ENCODE measurements around the gene TRIM67. TPM values are rescaled to one million over a fixed set of nuclear protein-coding genes. Genes with fewer than 3 reads are reported as not detected.

Gene TRIM67
- total and polyA plus RNA-seq, 2 experiments from 2014 or later: not detected

GRCh38 chr1:231213831-231214573, 52.1 kb downstream of the TRIM67 start:
- no peaks in the 10 kb centered on the region for H3K9me3 ChIP-seq (ENCODE audit: low read depth)
- H3F3A ChIP-seq (ENCODE audit: insufficient read depth): no peaks in the 10 kb centered on the region
- no peak overlapping the region for H2AFZ ChIP-seq
- H3K4me3 ChIP-seq: no peak overlapping the region
- 67 to 69% methylated on average over 19 to 22 of the region's 22 CpGs for WGBS, 2 experiments (ENCODE audit: low coverage in 1 of 2, low lambda C conversion rate in 2 of 2, missing lambda C conversion rate in 2 of 2)
- no peak overlapping the region for H3K9ac ChIP-seq
- no peaks in the 10 kb centered on the region for H4K20me1 ChIP-seq (ENCODE audit: insufficient read depth)
- H3K27ac ChIP-seq: no peak overlapping the region
- no peaks in the 10 kb centered on the region for H3K36me3 ChIP-seq (ENCODE audit: low read depth)
- H3K9me2 ChIP-seq (ENCODE audit: insufficient read depth): no peaks in the 10 kb centered on the region
- TF ChIP-seq EZH2phosphoT487 (IDR thresholded peaks at IDR 0.05; ENCODE audit: insufficient read depth, low read depth) (no peak), EZH2 (IDR thresholded peaks at IDR 0.05; ENCODE audit: insufficient read depth, poor library complexity, severe bottlenecking) (no peak)
- DNase-seq: no peak
- in situ Hi-C loops (cut with MboI): loop anchor here (25.0 kb wide), 1 partner anchor 277 kb away; no protein-coding TSS in a partner anchor
- H3K4me1 ChIP-seq (ENCODE audit: insufficient read depth): no peaks in the 10 kb centered on the region
- H3K27me3 ChIP-seq (replicated peaks; ENCODE audit: insufficient read depth): peaks cover 21% of the 10 kb centered on the region
- H3K4me2 ChIP-seq (ENCODE audit: unreplicated experiment): no peak overlapping the region
- H3K79me2 ChIP-seq (ENCODE audit: insufficient read depth): no peaks in the 10 kb centered on the region

GRCh38 chr1:231214918-231215680, 53.2 kb downstream of the TRIM67 start:
- in situ Hi-C loops (cut with MboI): loop anchor here (25.0 kb wide), 1 partner anchor 278 kb away; no protein-coding TSS in a partner anchor
- H2AFZ ChIP-seq: no peak overlapping the region

GRCh38 chr1:231215681-231216385, 54.0 kb downstream of the TRIM67 start:
- H3K4me1 ChIP-seq (ENCODE audit: insufficient read depth): no peaks in the 10 kb centered on the region
- 57 to 64% methylated on average over 10 of the region's 10 CpGs for WGBS, 2 experiments (ENCODE audit: low coverage in 1 of 2, low lambda C conversion rate in 2 of 2, missing lambda C conversion rate in 2 of 2)

More at GRCh38 chr1:231214918-231215680, 53.2 kb downstream of the TRIM67 start:
- Histone ChIP-seq H3K79me2 (ENCODE audit: insufficient read depth) (no peaks in the 10 kb centered on the region), H3K27me3 (replicated peaks; ENCODE audit: insufficient read depth) (peaks cover 21% of the 10 kb centered on the region), H3K4me3 (no peak overlapping the region), H3K27ac (no peak overlapping the region), H4K20me1 (ENCODE audit: insufficient read depth) (no peaks in the 10 kb centered on the region), H3K4me2 (ENCODE audit: unreplicated experiment) (no peak overlapping the region), H3K36me3 (ENCODE audit: low read depth) (no peaks in the 10 kb centered on the region), H3K9ac (no peak overlapping the region), H3K9me3 (ENCODE audit: low read depth) (no peaks in the 10 kb centered on the region), H3F3A (ENCODE audit: insufficient read depth) (no peaks in the 10 kb centered on the region), H3K9me2 (ENCODE audit: insufficient read depth) (no peaks in the 10 kb centered on the region), H3K4me1 (ENCODE audit: insufficient read depth) (no peaks in the 10 kb centered on the region)
- WGBS, 2 experiments (ENCODE audit: low coverage in 1 of 2, low lambda C conversion rate in 2 of 2, missing lambda C conversion rate in 2 of 2): 67% methylated on average over 17 of the region's 17 CpGs
- no peak for DNase-seq
- TF ChIP-seq EZH2phosphoT487 (IDR thresholded peaks at IDR 0.05; ENCODE audit: insufficient read depth, low read depth) (no peak), EZH2 (IDR thresholded peaks at IDR 0.05; ENCODE audit: insufficient read depth, poor library complexity, severe bottlenecking) (no peak)

GRCh38 chr1:231216498-231216897, 54.6 kb downstream of the TRIM67 start:
- Histone ChIP-seq H3F3A (ENCODE audit: insufficient read depth) (no peaks in the 10 kb centered on the region), H4K20me1 (ENCODE audit: insufficient read depth) (no peaks in the 10 kb centered on the region), H3K27me3 (replicated peaks; ENCODE audit: insufficient read depth) (peaks cover 21% of the 10 kb centered on the region), H3K79me2 (ENCODE audit: insufficient read depth) (no peaks in the 10 kb centered on the region), H3K27ac (no peak overlapping the region), H3K9ac (no peak overlapping the region), H3K9me3 (ENCODE audit: low read depth) (no peaks in the 10 kb centered on the region), H3K36me3 (ENCODE audit: low read depth) (no peaks in the 10 kb centered on the region), H2AFZ (no peak overlapping the region), H3K4me3 (no peak overlapping the region), H3K4me1 (ENCODE audit: insufficient read depth) (no peaks in the 10 kb centered on the region), H3K9me2 (ENCODE audit: insufficient read depth) (no peaks in the 10 kb centered on the region), H3K4me2 (ENCODE audit: unreplicated experiment) (no peak overlapping the region)
- WGBS, 2 experiments (ENCODE audit: low coverage in 1 of 2, low lambda C conversion rate in 2 of 2, missing lambda C conversion rate in 2 of 2): 36 to 40% methylated on average over 4 of the region's 4 CpGs
- DNase-seq: no peak
- in situ Hi-C loops (cut with MboI): loop anchor here (25.0 kb wide), 1 partner anchor 279 kb away; no protein-coding TSS in a partner anchor
- TF ChIP-seq EZH2phosphoT487 (IDR thresholded peaks at IDR 0.05; ENCODE audit: insufficient read depth, low read depth): no peak
- no peak for TF ChIP-seq EZH2 (IDR thresholded peaks at IDR 0.05; ENCODE audit: insufficient read depth, poor library complexity, severe bottlenecking)

More at GRCh38 chr1:231215681-231216385, 54.0 kb downstream of the TRIM67 start:
- Histone ChIP-seq H4K20me1 (ENCODE audit: insufficient read depth) (no peaks in the 10 kb centered on the region), H2AFZ (no peak overlapping the region), H3K9ac (no peak overlapping the region), H3F3A (ENCODE audit: insufficient read depth) (no peaks in the 10 kb centered on the region), H3K27me3 (replicated peaks; ENCODE audit: insufficient read depth) (peaks cover 21% of the 10 kb centered on the region), H3K79me2 (ENCODE audit: insufficient read depth) (no peaks in the 10 kb centered on the region), H3K4me2 (ENCODE audit: unreplicated experiment) (no peak overlapping the region), H3K36me3 (ENCODE audit: low read depth) (no peaks in the 10 kb centered on the region), H3K4me3 (no peak overlapping the region), H3K27ac (no peak overlapping the region), H3K9me3 (ENCODE audit: low read depth) (no peaks in the 10 kb centered on the region), H3K9me2 (ENCODE audit: insufficient read depth) (no peaks in the 10 kb centered on the region)
- DNase-seq: no peak
- in situ Hi-C loops (cut with MboI): loop anchor here (25.0 kb wide), 1 partner anchor 279 kb away; no protein-coding TSS in a partner anchor
- no peak for TF ChIP-seq EZH2phosphoT487 (IDR thresholded peaks at IDR 0.05; ENCODE audit: insufficient read depth, low read depth)
- TF ChIP-seq EZH2 (IDR thresholded peaks at IDR 0.05; ENCODE audit: insufficient read depth, poor library complexity, severe bottlenecking): no peak
